NCI-H1092 treated with DMSO at 0.1 percent for 48 hours (cell line): Measurements from ENCODE around the gene GTF2H4.
"Not testable (repeated sequence)": the region's sequence is repeated elsewhere in the genome, so short reads cannot be mapped to it uniquely, and the experiment has no call there.

Source experiments
- DNase-seq: peaks from one replicate; lab custom pipeline; 2025; lab: John Stamatoyannopoulos, UW

GTF2H4 gene

DNA sequence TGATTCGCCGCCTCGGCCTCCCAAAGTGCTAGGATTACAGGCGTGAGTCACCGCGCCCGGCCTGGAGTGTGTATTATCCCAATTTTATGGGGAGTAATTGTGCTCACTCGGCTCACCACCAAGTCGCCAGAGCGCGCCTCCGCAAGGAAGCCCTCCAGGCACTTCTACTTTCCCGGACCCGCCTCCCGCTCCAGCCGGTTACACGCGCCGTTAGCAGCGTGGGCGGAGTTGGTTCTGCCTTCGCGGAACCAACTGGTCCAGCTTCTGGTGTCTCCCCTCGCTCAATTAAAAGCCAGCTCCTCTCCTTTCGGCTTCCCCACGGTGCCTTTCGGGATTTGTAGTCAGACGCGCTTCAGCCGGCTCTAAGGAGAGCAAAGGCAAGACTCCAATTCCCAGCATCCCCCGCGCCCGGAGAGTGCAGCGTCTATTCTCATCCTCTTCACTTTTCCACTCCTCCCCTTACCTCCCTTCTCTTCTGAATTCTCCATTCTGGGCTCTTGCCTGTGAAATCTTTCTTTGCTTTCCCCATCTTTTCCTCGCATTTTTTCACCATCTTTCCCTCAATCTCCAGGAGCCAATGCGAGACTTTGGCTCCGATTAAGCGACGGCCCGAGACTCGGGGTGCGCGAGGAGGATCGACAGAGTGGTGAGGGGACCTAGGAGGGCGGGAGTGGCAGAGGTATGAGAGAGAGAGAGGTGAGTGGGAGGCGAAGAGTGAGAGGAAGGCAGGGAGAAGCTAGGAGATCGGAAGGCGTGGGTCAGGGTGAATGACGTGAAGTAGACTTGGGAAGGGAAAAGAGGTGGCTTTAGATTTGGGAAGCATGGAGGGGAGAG, at the start of gene GTF2H4:
Gene GTF2H4 (plus strand): TSS at position 450 of the 834 bp plus-strand sequence.
- DNase-seq: peak; percentile 95

DNA sequence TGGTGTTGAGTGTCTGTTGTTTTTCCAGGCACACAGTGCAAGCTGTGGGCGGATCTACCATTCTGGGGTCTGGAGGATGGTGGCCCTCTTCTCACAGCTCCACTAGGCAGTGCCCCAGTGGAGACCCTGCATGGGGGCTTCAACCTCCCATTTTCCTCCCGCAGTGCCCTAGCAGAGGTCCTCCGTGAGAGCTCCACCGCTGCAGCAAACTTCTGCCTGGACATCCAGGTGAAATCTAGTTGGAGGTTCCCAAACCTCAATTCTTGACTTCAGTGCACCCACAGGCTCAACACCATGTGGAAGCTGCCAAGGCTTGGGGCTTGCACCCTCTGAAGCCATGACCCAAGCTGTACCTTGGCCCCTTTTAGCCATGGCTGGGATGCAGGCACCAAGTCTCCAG, 48.3 kb upstream of the GTF2H4 start:
- not testable (repeated sequence) for DNase-seq

DNA sequence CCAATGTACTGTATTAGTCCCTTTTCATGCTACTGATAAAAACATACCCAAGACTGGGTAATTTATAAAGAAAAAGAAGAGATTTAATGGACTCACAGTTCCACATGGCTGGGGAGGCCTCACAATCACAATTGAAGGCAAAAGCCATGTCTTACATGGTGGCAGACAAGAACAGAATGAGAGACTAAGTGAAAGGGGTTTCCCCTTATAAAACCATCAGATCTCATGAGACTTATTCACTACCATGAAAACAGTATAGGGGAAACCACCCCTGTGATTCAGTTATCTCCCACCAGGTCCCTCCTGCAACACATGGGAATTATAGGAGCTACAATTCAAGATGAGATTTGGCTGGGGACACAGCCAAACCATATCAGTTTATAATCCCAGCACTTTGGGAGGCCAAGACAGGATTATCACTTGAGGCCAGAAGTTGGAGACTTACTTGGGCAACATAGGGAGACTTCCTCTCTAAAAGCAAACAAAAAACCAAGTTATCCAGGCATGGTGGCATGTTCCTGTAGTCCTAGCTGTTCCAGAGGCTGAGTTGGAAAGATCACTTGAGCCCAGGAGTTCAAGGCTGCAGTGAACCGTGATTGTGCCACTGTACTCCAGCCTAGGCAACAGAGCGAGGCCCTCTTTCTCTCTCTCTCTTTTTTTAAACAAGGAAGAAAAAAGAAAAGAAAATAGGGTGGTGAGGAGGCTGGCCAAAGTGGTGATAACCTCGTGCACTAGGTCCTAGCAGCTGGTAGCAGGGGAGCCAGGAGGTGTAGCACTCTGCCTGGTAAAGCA, 46.6 kb upstream of the GTF2H4 start:
- no peak for DNase-seq

DNA sequence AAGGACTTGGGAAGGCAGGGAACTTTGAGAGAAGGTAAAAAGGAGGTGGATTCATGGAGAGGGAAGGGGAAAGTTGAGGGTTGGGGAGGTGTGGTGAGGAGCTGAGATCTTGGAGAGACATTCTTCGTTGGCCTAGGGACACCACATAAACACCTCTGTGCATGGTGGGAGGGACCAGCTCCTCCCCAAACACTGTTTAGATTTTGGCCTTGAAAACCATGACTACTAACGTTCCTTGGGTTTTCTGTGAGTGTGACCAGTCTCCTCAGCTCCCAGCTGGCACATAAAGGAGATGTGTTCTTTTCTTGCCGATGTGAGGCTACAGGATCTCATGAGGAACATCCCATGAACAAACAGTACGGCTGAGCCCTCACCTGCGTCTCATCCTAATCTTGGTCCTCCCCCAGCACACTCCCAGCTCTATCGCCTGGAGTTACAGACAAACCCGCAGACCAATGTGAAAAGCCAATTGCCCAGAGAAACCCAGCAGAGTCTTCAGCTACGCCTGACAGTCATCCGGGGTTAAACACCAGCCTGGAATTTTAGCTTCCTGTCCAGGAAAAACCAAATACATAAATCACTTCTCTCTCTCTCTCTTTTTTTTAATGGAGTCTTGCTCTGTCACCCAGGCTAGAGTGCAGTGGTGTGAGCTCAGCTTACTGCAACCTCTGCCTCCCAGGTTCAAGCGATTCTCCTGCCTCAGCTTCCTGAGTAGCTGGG, 45.7 kb upstream of the GTF2H4 start:
- no peak for DNase-seq

DNA sequence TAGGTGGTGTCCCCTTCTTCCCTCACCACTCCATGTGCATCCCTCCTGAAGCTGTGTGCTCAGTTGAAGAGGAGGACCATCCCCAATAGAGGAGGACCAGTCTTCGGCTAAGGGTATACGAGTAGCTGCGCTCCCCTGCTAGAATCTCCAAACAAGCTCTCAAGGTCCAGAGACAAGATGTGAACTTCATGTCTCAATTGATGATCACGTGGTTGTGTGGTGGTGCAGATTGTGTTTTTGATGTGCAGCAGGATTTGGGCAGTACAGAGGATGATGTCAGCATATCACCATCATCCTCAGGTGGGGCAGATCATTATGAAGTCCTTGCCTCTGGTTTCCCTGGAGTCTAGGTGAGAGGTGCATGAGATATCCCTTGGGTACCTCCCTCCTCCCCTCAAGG, 43.7 kb upstream of the GTF2H4 start:
- no peak for DNase-seq

DNA sequence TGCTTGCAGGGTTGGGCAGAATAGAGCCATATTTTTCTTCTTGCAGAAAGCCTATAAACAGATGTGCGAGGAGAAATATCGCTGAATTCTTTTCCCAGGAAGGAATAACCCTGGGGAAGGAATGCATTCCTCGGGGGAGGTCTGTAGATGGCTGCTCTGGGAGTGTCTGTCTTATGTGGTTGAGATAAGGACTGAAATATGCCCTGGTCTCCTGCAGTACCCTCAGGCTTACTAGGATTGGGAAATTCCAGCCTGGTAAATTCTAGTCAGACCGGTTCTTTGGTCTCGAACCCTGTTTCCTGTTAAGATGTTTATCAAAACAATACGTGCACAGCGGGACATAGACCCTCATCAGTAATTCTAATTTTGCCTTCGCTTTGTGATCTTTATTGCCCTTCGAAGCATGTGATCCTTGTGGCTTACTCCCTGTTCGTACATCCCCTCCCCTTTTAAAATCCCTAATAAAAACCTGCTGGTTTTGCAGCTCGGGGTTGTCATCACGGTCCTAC, 38.7 kb upstream of the GTF2H4 start:
- not testable (repeated sequence) for DNase-seq

DNA sequence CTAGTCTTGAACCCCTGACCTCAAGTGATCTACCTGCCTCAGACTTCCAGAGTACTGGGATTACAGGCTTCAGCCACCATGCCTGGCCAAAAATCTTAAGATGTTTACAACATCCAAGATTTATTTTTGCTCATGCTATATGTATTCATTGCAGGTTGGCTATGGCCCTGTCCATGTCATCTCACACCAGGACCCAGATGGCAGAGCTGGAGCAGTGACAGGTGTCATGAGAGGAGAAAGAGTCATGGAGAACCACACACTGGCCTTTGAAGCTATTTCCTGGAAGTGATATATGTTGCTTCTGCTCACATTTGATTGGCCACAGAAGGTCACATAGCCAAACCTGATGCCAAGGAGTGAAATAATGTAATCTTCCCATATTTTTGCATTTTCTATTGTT, 37.5 kb upstream of the GTF2H4 start:
- DNase-seq: no peak

DNA sequence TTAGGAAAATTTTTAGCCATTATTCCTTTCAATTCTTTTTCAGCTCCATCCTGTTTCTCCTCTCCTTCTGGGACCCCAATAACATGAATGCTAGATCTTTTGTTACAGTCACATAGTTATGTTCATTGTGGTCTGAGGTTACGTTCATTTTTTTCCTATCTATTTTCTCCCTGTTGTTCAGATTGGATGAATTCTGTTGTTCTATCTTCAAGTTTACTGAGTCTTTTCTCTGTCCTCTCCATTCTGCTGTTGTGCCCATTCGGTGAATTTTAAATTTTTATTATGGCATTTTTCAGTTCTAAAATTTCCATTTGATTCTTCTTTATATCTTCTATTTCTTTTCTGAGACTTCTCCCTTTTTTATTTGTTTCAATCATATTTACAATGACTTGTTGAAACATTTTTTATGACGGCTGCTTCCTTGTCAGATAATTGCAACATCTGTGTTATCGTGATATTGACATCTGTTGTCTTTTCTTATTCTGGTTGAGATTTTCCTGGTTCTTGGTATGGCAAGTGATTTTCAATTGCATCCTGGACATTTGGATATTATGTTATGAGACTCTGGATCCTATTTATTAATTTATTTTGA, 36.3 kb upstream of the GTF2H4 start:
- DNase-seq: no peak

DNA sequence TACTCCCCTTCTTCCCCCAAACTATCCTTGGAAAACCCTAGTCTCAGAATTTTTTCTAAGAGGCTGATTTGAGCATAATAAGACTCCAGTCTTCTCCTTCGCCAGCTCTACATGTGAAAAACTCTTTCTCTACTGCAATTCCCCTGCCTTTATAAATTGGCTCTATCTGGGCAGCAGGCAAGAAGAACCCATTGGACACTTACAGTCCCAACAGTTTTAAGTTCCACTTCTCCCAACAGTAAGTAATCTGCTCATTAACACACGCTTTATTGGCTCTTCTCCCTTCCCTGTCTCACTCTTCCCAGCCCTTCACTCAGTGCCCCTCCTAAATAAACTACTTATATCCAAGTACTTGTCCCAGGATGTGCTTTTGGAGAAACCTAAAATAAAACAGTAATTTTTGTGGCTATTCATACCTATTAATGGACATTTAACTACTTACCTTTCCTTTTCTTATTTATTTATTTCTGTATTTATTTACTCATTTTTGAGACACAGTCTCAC, 34.8 kb upstream of the GTF2H4 start:
- DNase-seq: no peak

DNA sequence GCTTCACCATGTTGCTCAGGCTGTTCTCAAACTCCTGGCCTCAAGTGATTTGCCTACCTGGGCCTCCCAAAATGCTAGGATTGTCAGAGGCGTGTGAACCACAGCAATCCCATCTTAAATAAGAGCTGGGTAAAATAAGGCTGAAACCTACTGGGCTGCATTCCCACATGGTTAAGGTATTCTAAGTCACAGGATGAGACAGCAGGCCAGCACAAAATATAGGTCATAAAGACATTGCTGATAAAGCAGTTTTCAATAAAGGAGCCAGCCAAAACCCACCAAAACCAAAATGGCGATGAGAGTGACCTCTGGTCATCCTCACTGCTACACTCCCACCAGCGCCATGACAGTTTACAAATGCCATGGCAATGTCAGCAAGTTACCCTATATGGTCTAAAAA, 34.2 kb upstream of the GTF2H4 start:
- DNase-seq: not testable (repeated sequence)

DNA sequence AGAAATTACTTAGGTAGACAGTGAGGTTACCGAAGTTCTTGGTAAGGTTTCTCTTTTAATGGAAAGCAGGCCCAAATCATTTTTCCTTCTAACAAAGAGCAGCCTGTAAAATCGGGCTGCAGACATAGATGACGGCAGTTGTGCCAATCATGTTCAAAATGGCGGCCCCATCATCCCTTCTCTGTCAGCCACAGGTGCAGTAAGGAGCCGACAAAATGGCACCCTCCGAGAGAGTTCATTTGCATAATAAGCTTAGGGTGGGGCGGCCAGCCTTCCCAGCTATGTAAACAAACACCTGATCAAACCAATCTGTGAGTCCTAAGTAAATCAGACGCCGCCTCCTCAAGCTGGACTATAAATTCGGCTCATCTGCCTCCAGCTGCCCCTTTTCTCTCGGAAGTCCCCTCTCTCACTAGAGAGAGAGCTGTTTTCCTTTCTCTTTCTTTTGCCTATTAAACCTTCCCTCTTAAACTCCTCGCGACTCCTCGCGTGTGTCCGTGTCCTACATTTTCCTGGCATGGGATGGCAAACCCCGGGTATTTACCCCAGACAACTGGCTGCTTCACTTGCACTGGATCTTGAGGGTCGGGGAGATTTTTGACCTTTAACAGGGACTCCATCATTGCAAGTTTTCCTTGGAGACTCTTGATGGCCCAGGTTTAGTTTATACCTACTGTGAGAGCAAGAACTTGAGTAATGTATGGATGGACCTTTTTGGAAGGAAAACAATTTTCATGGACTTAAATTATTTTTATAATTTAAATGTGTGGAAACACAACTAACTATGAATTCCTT, 32.6 kb upstream of the GTF2H4 start:
- DNase-seq: peak; percentile 0

DNA sequence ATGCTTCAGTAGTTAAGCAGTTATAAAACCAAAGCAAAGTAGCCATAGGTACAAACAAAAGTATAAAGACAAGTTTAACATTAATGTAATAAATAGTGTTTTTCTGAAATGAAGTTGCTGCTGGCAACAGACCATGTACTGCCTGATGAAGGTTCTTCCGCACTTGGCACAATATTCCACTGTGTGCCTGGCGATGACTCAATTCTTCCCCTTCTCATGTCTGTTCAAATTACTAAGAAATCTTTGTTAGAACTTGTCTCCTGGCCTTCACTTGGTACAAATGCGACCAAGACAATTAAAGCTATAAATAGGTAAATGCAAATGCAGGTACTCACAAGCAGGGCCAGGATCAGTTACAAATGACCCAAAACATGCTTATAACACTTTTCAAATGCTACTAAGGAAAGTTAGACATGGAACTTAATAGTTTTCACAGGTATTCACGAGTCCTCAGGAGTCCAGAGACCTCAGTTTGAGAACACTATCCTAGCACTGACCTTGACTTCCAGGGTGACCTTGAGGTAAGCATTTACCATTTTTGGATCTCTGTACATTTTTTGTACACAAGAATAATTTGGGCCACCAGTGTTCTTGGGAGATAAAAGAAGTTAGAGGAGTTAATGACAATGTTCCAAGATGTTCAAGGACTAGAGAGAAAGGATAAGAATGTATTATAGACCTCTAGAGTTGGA, 31.8 kb upstream of the GTF2H4 start:
- DNase-seq: no peak

DNA sequence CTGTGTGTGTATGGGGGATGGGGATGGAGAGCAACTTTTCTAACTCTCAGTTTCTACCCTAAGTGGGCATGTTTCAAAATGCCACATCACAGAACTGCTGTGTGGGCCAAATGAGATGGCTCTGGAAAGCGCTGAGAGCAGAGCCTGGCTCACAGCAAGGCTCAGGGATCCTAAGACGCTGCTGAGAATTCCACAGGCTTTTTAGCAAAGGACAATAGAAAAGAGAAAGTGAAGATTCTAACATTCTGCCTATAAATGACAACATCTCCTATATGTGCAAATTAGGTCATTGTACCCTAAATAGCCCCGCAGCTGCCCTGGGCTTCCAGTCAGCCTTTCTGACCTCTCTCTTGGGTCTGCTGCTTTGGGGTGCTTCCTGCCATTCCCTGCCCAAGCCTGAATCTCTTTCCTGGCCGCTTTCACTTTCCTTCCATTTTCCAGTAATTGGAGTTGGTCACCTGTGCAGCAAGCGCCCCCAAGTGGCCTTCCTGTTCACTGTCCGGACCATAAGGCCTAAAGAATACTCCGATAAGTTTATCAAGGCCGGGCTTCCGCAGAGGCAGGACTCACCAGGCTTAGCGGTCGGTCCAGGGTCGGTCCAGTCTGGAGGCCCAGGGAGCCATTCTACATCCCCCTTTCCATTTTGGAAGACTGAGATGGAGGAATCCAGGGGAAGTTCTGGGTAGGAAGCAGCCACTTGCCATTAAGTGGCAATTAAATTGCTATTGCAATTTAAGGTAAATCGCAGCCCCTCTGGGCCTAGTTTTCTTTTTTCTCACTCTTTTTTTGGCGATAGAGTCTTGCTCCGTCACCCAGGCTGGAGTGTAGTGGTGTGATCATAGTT, 30.4 kb upstream of the GTF2H4 start:
- DNase-seq: peak; percentile 62

DNA sequence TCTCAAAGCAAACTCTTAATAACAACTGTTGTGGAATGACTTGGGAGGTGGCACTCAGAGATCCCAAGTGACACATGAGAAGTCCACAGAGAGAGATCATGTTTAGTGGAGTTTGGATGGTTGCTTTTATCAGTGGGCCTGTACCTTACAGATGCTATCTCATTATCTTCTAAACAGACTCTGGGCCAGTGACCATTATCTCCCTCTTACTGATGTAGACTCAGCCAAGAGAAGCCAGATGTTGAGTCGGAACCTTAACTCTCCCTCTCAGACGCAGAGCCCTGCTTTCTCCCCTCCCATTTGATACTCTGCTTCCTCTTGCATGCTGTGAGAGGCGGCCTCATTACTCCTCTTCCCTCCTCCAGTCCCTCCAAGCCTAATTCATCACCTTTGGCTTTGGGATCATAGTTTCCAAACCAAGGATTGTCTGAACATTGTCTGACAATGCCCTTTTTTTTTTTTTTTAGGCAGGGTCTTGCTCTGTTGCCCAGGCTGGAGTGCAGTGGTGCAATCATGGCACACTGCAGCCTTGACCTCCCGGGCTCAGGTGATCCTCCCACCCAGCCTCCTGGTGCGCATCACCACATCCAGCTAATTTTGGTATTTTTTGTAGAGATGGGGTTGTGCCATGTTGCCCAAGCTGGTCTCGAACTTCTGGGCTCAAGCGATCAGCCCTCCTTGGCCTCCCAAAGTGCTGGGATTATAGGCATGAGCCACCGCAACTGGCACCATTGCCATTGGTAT, 28.2 kb upstream of the GTF2H4 start:
- DNase-seq: no peak

DNA sequence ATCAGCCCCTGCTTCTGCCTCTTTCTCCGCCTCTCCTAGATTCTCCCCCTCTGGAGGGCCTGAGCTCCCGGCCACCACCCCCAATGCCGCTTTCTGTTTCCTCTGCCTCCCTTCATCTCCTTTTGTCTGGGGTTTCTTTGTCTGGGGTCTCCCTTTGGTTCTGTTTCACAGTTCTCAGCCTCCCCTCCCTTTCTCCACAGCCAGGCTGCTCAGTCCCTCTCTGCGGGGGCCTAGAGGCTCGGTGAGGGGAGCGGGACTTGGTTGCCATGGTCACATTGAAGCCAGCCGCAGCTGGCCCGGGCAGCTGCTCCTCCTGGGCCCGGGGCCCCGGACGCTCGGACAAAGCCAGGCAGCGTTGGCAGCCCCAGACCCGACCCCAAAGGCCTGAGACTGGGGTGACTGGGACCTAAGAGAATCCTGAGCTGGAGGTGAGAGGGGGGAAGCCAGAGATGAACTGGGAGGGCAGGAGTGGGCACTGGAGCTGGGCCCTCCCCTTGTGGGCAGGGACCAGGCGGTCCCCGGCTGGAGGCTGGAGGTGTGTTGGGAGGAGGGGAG, 27.2 kb upstream of the GTF2H4 start:
- DNase-seq: peak; percentile 43

DNA sequence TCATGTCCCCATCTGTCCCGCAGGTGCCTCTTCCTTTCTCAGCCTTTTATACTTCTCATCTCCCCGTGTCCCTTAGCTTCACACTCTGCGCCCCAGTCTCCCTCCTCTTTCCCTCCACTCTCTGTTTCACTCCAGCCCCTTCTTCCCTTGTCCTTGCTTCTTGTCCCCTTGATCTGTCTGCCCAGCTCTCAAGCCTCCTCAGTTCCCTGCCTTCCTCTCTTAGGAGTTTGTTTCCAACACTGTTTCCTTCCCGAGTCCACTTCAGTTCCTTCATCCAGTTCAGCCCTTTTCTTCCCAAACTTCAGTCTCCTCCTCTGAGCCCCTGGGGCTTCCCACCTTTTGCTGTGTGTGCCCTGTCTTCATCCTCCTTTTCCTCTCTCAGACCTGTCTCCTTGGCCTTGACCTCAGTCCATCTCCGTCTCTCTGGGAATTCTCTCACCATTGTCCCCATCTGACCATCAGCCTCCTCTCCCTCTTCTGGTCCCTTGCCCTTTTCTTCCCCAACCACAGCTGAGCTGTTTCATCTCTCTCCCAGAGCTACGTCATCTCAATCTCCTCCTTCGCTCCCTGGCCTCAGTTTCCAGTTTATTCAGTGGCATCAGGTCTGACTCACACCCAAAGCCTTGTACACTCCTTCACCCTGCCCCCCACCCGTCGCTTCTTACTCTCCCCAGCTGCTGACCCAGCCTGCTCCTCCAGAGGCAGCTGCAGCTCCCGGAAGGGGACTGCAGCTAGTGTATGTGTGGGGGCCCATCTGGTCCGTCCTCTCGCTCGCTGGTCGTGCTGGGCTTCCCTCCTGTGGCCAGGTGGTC, 26.4 kb upstream of the GTF2H4 start:
- no peak for DNase-seq

DNA sequence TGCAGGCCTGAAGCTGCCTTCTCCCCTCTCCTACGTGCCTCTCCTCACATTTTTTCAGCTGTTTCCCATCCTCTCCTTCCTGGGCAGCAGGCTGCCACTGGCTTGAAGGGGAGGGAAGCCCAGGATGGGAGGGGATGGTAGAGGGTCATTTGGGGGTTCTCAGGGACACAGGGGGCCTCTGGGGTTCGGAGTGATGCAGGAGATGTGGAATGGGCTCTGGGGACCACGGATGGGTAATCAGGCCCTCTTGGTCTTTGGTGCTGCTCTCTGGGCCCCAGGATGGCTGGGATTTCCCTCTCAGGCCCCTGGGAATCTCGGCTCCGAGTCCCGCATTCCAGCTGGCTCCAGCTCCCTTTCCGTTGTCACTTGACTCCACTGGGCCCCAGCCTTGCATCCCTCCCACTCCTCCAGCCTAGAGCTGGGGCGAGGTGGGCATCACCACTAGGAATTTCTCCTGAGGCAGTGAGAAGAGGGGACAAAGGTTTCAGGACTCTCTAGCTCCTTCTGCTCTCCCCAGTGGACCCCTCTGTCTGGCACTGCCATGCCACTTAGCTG, 25.7 kb upstream of the GTF2H4 start:
- DNase-seq: no peak
